Effector memory CD4-positive, alpha-beta T cell (primary cell): ENCODE data around the gene BARHL2.

Source experiments
- DNase-seq, 3 donors: peaks; one replicate each; pipeline ENCODE4 v3.0.0-alpha.2; 2020
- H3K27ac ChIP-seq: 2 replicates; pipeline ENCODE4 v1.7.0; 2013; ENCODE audit warnings: mild to moderate bottlenecking, low read length, moderate library complexity; ENCODE audit not compliant: insufficient read depth, poor library complexity, severe bottlenecking
- H3K27me3 ChIP-seq: replicated peaks from 2 replicates; pipeline ENCODE4 v1.7.0; 2013; ENCODE audit warnings: mild to moderate bottlenecking, low read length; ENCODE audit not compliant: insufficient read depth, control insufficient read depth, poor library complexity, severe bottlenecking
- H3K36me3 ChIP-seq: 2 replicates; pipeline ENCODE4 v1.7.0; 2013; ENCODE audit warnings: mild to moderate bottlenecking, low read length, moderate library complexity; ENCODE audit not compliant: control insufficient read depth, insufficient read depth
- H3K4me1 ChIP-seq: 2 replicates; pipeline ENCODE4 v1.7.0; 2013; ENCODE audit warnings: low read length, mild to moderate bottlenecking; ENCODE audit not compliant: control insufficient read depth, insufficient read depth, poor library complexity, severe bottlenecking
- H3K4me3 ChIP-seq: 2 replicates; pipeline ENCODE4 v1.7.0; 2013; ENCODE audit warnings: low read length, low read depth, mild to moderate bottlenecking; ENCODE audit not compliant: insufficient read depth, poor library complexity, severe bottlenecking
- H3K9me3 ChIP-seq: 2 replicates; pipeline ENCODE4 v1.7.0; 2013; ENCODE audit warnings: mild to moderate bottlenecking, low read length, moderate library complexity; ENCODE audit not compliant: control insufficient read depth

Gene BARHL2

DNA sequence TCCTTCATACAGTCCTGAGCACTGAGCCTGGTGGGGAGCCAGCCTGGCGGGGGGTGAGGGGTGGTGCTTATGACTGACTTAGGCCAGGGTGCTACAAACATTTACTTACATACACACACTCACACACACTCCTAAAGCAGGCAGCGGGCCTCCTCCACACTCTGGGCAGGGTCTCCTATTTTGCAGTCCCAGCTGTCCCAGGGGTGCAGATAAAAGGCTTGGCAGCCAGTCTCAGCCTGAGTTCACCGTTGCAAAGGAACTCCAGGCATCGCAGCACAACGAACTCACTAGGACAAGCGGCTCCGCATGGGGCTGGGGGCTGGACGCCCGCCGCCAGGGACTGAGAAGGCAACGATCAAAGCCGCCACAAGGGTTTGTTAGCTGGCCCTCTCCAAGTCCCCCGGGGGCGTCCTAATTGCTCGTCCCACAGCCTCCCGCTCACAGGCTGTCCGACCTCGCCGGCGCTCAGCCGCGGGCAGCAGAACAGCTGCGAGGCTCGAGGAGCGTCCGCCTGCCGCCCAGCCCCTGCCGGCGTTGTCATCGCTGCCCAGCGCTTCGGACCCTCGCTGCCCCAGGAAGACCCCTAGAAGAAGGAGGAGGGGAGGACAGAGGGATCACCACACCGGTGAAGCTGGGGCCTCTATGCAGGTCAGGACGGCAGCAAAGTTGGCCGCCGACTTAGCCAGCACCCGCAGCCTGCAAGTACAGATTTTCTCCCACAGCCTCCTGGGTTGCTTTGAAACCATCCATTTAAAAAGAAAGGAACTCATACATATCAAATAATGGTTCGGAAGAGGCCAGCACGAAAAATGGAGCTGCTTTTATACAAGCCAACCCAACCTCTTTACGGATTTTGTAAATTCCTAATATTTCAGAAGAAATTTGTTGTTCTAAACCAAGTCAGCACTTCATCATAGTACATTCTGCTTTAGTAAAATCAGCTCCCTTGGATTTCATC lies 6.2 kb downstream of the BARHL2 start:
- H3K4me3 ChIP-seq: no peak overlapping the region
- peaks cover 3% of the 10 kb centered on the region for H3K4me1 ChIP-seq
- H3K27me3 ChIP-seq: peaks cover 80% of the 10 kb centered on the region
- H3K9me3 ChIP-seq: no peaks in the 10 kb centered on the region
- H3K36me3 ChIP-seq: no peaks in the 10 kb centered on the region
- no peak overlapping the region for H3K27ac ChIP-seq
- DNase-seq: no peak

DNA sequence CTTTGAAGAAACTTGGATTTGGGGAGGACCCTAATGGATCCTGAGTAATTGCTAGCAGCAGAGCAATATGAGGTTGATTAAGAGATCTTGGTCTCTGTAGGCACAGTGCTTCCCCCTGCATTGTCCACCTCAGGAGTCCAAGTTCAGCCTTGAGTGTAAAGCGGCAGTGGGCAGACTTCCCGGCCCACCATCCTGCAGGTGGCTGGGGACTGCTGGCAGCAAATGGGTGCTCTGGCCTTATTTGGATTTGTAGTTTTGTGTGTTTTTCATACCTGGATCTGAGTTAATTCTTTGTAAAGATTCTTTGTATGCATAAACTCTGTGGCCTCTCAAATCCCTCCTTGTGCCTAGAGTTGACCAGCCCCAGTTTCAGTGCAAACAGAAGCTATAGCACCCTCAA lies 7.6 kb downstream of the BARHL2 start:
- no peak overlapping the region for H3K4me3 ChIP-seq
- DNase-seq: no peak
- H3K27me3 ChIP-seq: peaks cover 81% of the 10 kb centered on the region
- no peak overlapping the region for H3K27ac ChIP-seq
- no peaks in the 10 kb centered on the region for H3K9me3 ChIP-seq
- H3K36me3 ChIP-seq: no peaks in the 10 kb centered on the region
- H3K4me1 ChIP-seq: peaks cover 3% of the 10 kb centered on the region

DNA sequence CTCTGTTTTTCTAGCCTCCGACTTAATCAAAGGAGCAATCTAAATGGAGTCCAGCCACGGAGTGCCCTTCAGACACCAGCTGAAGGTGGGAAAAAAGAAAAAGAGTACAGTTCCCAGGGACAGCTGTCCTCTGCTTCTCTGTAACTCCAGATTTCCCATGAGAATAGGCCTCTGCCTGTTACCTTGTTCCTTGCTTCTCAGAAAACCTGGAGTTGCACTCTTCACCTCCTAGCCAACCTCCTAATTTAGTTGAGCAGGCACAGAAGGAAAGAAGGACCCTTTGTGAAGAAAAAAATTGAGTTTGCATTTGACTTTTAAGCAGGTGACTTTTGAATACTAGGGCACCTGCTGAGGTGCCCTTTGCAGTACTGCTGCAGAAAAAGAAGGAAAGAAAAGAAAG lies 8.3 kb downstream of the BARHL2 start:
- Histone ChIP-seq H3K27ac (no peak overlapping the region), H3K4me1 (peaks cover 3% of the 10 kb centered on the region), H3K4me3 (no peak overlapping the region), H3K27me3 (peaks cover 81% of the 10 kb centered on the region), H3K9me3 (no peaks in the 10 kb centered on the region), H3K36me3 (no peaks in the 10 kb centered on the region)
- DNase-seq: no peak

DNA sequence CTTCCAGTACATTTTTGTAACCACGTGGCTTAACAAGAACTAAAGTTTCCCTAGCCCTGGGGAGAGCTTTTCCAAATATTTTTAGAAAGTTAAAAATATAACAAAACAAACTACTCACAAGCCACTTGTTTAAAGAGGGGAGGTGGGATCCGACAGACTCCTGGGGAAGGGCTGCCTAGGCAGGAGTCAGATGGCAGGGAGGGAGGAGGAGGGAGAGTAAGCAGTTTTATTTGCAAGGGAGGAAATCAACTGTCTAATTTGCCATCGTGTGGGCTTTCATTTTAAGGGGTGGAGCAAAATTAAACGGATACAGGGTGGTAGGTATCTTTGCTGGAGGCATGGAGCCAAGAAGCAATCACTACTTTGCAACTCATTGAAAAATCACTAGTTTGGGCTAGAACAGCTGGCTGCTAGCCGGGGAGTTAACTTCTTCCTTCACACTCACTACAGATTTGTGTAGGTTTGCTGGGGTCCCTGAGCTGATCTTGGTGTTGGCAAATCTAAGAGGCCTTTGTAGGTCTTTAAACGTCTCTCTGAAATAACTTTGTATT lies 8.8 kb downstream of the BARHL2 start:
- Histone ChIP-seq H3K27me3 (peaks cover 76% of the 10 kb centered on the region), H3K36me3 (no peaks in the 10 kb centered on the region), H3K4me3 (no peak overlapping the region), H3K9me3 (no peaks in the 10 kb centered on the region), H3K27ac (no peak overlapping the region), H3K4me1 (peaks cover 3% of the 10 kb centered on the region)
- DNase-seq: no peak

DNA sequence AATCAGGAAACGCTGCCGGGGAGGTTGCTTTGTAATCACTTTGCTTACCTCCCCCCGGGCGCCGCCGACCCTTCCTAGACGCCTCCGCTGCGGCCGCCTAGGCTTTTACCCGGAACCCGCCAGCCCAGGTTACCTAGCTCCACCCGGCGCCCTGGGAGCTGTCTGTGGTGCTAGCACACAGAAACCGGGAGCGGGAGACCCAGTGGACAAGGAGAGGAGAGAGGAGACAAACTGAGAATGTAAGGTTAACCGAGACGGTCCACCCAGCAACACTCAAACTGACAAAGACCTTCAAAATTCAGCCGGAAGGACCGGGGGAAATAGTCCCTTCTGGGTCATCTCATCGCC lies 9.8 kb downstream of the BARHL2 start:
- Histone ChIP-seq H3K27me3 (peaks cover 67% of the 10 kb centered on the region), H3K27ac (no peak overlapping the region), H3K9me3 (no peaks in the 10 kb centered on the region), H3K36me3 (no peaks in the 10 kb centered on the region), H3K4me1 (peaks cover 3% of the 10 kb centered on the region), H3K4me3 (no peak overlapping the region)
- no peak for DNase-seq

DNA sequence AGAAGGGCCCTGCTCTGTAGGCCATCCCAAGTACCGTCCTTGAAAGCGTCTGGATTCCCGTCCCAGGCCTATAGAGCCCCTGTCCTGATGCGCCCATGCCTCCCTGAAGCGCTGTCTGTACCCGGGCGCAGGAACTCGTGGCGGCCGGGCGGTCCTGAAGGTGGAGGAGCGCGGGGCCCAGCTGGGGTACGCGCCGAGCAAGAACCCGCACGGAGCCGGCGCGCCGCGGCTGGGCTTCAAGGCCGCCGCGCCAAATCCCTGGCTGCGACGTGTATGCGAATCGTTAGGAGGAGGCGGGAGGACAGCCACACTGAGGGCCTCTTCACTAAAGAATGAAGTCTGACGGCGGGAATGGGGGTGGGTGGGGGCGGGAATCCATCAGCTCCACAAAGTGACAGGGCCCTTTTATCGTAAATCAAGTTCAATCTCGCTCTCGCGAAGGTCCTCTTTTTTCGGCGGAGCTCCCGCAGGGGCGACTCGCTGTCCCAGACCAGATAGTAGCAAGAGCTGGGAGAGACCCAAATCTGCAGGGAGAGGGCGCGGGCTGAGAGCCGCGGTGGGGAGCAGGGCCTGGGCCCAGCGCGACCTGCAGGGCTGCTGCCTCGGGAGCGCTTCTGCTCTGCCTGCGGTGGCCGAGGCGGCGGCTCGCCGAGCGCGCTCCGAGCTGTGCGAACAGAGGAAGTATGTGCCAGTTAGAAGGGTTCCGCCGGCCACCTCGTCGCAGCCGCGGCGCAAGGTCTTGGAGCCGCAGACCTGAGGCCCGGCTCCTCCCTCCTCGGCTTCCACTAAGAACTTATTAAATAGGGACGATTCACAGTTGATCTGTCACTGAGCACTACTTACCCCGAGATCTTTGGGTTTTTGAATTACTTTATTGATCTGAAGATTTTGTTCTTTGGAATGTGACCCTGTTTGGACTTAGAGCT lies 10.4 kb downstream of the BARHL2 start:
- no peak for DNase-seq
- no peak overlapping the region for H3K4me3 ChIP-seq

DNA sequence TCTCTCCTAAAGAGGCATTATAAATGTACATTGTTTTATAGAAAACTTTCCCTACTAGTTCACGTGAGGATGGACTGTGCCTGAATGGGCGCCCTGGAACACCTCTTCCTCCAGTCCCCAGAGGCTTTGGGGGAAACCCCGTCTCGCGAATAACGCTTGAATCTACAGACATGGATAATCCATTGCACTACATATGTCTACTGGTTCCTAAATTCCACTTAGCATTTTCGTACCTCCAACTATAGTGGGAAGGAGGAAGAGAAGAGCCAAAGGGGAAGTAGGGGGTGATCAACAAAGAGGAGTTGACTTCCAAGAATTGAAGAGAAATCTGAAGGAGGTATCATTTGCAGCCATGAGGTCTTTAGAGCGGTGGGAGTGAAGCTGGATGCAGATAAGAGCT lies 11.1 kb downstream of the BARHL2 start:
- no peak overlapping the region for H3K27ac ChIP-seq
- H3K36me3 ChIP-seq: no peaks in the 10 kb centered on the region
- no peak for DNase-seq
- no peak overlapping the region for H3K4me3 ChIP-seq
- no peaks in the 10 kb centered on the region for H3K9me3 ChIP-seq
- H3K27me3 ChIP-seq: peaks cover 54% of the 10 kb centered on the region
- H3K4me1 ChIP-seq: peaks cover 2% of the 10 kb centered on the region

More for the DNA sequence above, 10.4 kb downstream of the BARHL2 start:
- no peak overlapping the region for H3K27ac ChIP-seq
- H3K36me3 ChIP-seq: no peaks in the 10 kb centered on the region
- H3K4me1 ChIP-seq: peaks cover 3% of the 10 kb centered on the region
- H3K27me3 ChIP-seq: peaks cover 60% of the 10 kb centered on the region
- no peaks in the 10 kb centered on the region for H3K9me3 ChIP-seq

DNA sequence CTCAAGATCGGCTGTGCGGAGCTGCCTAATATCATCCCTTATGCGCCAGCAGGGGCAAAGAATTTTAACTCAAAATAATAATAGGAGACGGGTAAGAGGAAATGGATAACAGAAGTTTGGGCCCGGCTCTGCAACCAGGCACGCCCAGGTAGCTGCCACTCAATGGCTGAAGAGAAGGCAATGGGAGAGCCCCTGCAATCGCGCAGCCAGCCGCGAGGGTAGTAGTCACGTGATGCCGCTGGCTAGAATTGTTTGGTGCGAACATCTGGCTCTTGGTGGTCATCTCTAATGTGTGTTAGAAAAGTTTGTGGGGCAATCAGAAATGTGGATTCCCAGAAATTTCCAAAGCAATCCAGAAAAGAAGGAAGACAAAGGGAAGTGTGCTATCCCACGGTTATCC lies 12.3 kb downstream of the BARHL2 start:
- Histone ChIP-seq H3K36me3 (no peaks in the 10 kb centered on the region), H3K4me3 (no peak overlapping the region), H3K9me3 (no peaks in the 10 kb centered on the region), H3K27me3 (peaks cover 47% of the 10 kb centered on the region), H3K27ac (no peak overlapping the region), H3K4me1 (no peaks in the 10 kb centered on the region)
- no peak for DNase-seq

DNA sequence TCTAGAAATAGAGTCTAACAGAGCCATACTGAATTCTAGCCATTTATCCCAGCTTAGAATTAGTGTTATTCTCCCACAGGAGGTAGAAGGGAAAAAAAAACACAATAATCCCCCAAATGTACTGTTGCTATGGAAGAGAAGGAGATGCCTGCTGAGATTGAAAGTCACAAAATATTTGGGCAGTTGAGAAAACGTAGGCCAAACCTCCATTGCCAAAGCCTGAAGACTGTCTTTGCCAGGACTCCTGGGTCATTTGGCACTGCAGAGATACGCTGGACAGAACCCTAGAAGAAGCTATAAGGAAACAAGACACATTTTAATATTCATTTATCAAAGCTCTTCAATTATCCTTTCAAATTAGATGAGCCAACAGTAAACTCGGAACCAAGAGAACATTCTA lies 22.3 kb downstream of the BARHL2 start:
- H3K9me3 ChIP-seq: no peaks in the 10 kb centered on the region
- DNase-seq: no peak
- no peak overlapping the region for H3K4me3 ChIP-seq
- no peaks in the 10 kb centered on the region for H3K36me3 ChIP-seq
- no peaks in the 10 kb centered on the region for H3K4me1 ChIP-seq
- H3K27me3 ChIP-seq: no peaks in the 10 kb centered on the region
- H3K27ac ChIP-seq: no peak overlapping the region
